DND-41 (cell line): ENCODE results near the gene PCNT.

Source experiments
- ATAC-seq: fragments of 200-7000 bp; cut with Tn5 transposase; 3 replicates; pipeline ENCODE4 v1.9.1; 2021; ENCODE audit warnings: low read depth; ENCODE audit not compliant: insufficient read depth
- DNase-seq: peaks from one replicate; pipeline ENCODE4 v3.0.0-alpha.2; 2020
- H2AFZ ChIP-seq: 2 replicates; pipeline ENCODE4 v1.6.0; 2012; ENCODE audit warnings: low read depth, low read length
- H3K27ac ChIP-seq: 2 replicates; pipeline ENCODE4 v1.5.1; 2012; ENCODE audit warnings: low read length, inconsistent platforms
- H3K27me3 ChIP-seq: fragments of 200-600 bp; sonication (generic); 2 replicates; pipeline ENCODE4 v1.6.0; 2012; ENCODE audit warnings: low read length, mild to moderate bottlenecking, inconsistent platforms; ENCODE audit not compliant: insufficient read depth, poor library complexity
- H3K36me3 ChIP-seq: 2 replicates; pipeline ENCODE4 v1.5.1; 2012; ENCODE audit warnings: low read length, inconsistent platforms; ENCODE audit not compliant: insufficient read depth
- H3K4me1 ChIP-seq: 2 replicates; pipeline ENCODE4 v1.5.1; 2012; ENCODE audit warnings: mild to moderate bottlenecking, low read length; ENCODE audit not compliant: insufficient read depth
- H3K4me2 ChIP-seq: 2 replicates; pipeline ENCODE4 v1.6.0; 2012; ENCODE audit warnings: mild to moderate bottlenecking, moderate library complexity, low read length, inconsistent platforms; ENCODE audit not compliant: insufficient read depth
- H3K4me3 ChIP-seq, 2 experiments: fragments of 200-600 bp in 1 of 2; shearing (Covaris generic) in 1 of 2; 2 replicates each; pipeline ENCODE4 v1.5.1; 2012 to 2016; ENCODE audit warnings: inconsistent platforms in 2 of 2, low read length in 2 of 2, mild to moderate bottlenecking in 2 of 2, low read depth in 1 of 2, moderate library complexity in 1 of 2
- H3K79me2 ChIP-seq: 2 replicates; pipeline ENCODE4 v1.6.0; 2012; ENCODE audit warnings: low read length, inconsistent platforms; ENCODE audit not compliant: insufficient read depth
- H3K9ac ChIP-seq: 2 replicates; pipeline ENCODE4 v1.6.0; 2012; ENCODE audit warnings: low read depth, mild to moderate bottlenecking, inconsistent platforms, low read length, moderate library complexity
- H3K9me3 ChIP-seq: 2 replicates; pipeline ENCODE4 v1.5.1; 2012; ENCODE audit warnings: low read length, moderate library complexity, mild to moderate bottlenecking, inconsistent platforms; ENCODE audit not compliant: insufficient read depth, severe bottlenecking
- H4K20me1 ChIP-seq: 2 replicates; pipeline ENCODE4 v1.6.0; 2012; ENCODE audit warnings: low read length; ENCODE audit not compliant: insufficient read depth
- EZH2 ChIP-seq: IDR thresholded peaks from 3 replicates; pipeline ENCODE4 v1.6.1; 2012; ENCODE audit warnings: borderline replicate concordance, low read depth, mild to moderate bottlenecking, moderate library complexity, low read length, inconsistent platforms; ENCODE audit not compliant: severe bottlenecking
- TF ChIP-seq, protein P1 (sequence below): IDR thresholded peaks from 2 replicates; pipeline ENCODE4 v1.5.1; 2012; ENCODE audit warnings: borderline replicate concordance, low read length, moderate library complexity, mild to moderate bottlenecking; ENCODE audit not compliant: poor library complexity, severe bottlenecking; ENCODE audit errors: extremely low read depth

The PCNT gene

GRCh38 chr21:46286648-46287002 is 37.3 kb upstream of the PCNT start:
- Histone ChIP-seq H3K27ac (peak overlapping the region; percentile 81), H3K36me3 (peaks cover 25% of the 10 kb centered on the region), H4K20me1 (peaks cover 10% of the 10 kb centered on the region; the same call in 1 of the 2 replicates), H3K4me3 (peak overlapping the region; percentile 42 to 80), H3K4me1 (peaks cover 50% of the 10 kb centered on the region), H3K4me2 (peak overlapping the region; percentile 85), H3K9ac (peak overlapping the region; percentile 98), H2AFZ (peak overlapping the region; percentile 84), H3K9me3 (no peaks in the 10 kb centered on the region), H3K79me2 (peaks cover 61% of the 10 kb centered on the region), H3K27me3 (no peaks in the 10 kb centered on the region)
- DNase-seq = no peak
- ATAC-seq = no peak; the same call in 2 of the 3 replicates
- no peak for TF ChIP-seq EZH2
- TF ChIP-seq, protein P1, sequence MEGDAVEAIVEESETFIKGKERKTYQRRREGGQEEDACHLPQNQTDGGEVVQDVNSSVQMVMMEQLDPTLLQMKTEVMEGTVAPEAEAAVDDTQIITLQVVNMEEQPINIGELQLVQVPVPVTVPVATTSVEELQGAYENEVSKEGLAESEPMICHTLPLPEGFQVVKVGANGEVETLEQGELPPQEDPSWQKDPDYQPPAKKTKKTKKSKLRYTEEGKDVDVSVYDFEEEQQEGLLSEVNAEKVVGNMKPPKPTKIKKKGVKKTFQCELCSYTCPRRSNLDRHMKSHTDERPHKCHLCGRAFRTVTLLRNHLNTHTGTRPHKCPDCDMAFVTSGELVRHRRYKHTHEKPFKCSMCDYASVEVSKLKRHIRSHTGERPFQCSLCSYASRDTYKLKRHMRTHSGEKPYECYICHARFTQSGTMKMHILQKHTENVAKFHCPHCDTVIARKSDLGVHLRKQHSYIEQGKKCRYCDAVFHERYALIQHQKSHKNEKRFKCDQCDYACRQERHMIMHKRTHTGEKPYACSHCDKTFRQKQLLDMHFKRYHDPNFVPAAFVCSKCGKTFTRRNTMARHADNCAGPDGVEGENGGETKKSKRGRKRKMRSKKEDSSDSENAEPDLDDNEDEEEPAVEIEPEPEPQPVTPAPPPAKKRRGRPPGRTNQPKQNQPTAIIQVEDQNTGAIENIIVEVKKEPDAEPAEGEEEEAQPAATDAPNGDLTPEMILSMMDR = no peak

GRCh38 chr21:46287541-46287940 is 36.4 kb upstream of the PCNT start:
- Histone ChIP-seq H3K27me3 (no peaks in the 10 kb centered on the region), H3K4me2 (peak overlapping the region; percentile 85; the same call in 1 of the 2 replicates), H2AFZ (no peak overlapping the region), H3K4me3 (peak overlapping the region in 1 of 2 experiments; percentile 80; a peak in 1 of 4 replicates), H3K79me2 (peaks cover 52% of the 10 kb centered on the region), H3K36me3 (peaks cover 29% of the 10 kb centered on the region), H3K9me3 (no peaks in the 10 kb centered on the region), H3K4me1 (peaks cover 42% of the 10 kb centered on the region), H4K20me1 (peaks cover 10% of the 10 kb centered on the region; the same call in 1 of the 2 replicates), H3K27ac (no peak overlapping the region), H3K9ac (peak overlapping the region; percentile 98; the same call in 1 of the 2 replicates)
- no peak for TF ChIP-seq EZH2
- TF ChIP-seq, protein P1 = no peak
- DNase-seq (no peak), ATAC-seq (no peak)

- no peak overlapping the region for H2AFZ ChIP-seq
- H3K27ac ChIP-seq = no peak overlapping the region
- ATAC-seq = no peak
- DNase-seq = no peak
- no peaks in the 10 kb centered on the region for H3K9me3 ChIP-seq
- peaks cover 13% of the 10 kb centered on the region for H3K36me3 ChIP-seq
- H3K79me2 ChIP-seq = peaks cover 30% of the 10 kb centered on the region
- no peaks in the 10 kb centered on the region for H3K27me3 ChIP-seq
- peaks cover 21% of the 10 kb centered on the region for H3K4me1 ChIP-seq
- no peak overlapping the region for H3K9ac ChIP-seq
- no peaks in the 10 kb centered on the region for H4K20me1 ChIP-seq
- no peak overlapping the region for H3K4me2 ChIP-seq
- no peak overlapping the region for H3K4me3 ChIP-seq
- TF ChIP-seq EZH2 = no peak
- TF ChIP-seq, protein P1 = no peak
Observed at GRCh38 chr21:46289655-46290179, 34.2 kb upstream of the PCNT start.

DNA sequence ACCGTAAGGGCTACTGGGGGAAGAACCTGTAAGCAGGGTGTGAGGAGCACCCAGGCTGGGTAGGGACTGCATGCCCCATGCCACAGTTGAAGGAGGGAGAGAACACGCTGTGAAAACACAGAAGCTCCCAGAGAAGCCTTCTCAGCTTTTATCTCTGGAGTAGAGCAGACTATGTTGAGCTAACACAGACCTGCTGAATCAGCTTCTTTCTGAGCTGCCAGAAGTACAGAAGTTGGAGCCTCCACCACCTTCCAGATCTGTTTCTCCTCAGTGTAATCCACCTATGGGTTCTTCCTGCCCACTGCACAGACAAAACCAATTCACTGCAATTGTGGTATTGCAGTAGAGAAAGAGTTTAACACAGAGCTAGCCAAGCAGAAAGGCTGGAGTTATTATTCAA is 32.4 kb upstream of the PCNT start:
- H3K79me2 ChIP-seq = peaks cover 16% of the 10 kb centered on the region
- no peak for ATAC-seq
- no peak overlapping the region for H3K9ac ChIP-seq
- no peak overlapping the region for H3K4me3 ChIP-seq
- no peaks in the 10 kb centered on the region for H4K20me1 ChIP-seq
- H2AFZ ChIP-seq = no peak overlapping the region
- H3K4me2 ChIP-seq = no peak overlapping the region
- H3K27me3 ChIP-seq = no peaks in the 10 kb centered on the region
- TF ChIP-seq, protein P1 = no peak
- TF ChIP-seq EZH2 = no peak
- H3K27ac ChIP-seq = no peak overlapping the region
- DNase-seq = no peak
- H3K4me1 ChIP-seq = peaks cover 14% of the 10 kb centered on the region; the same call in 1 of the 2 replicates
- peaks cover 13% of the 10 kb centered on the region for H3K36me3 ChIP-seq
- H3K9me3 ChIP-seq = no peaks in the 10 kb centered on the region
